OCI-LY7 (cell line): ENCODE data around the gene ZNF367. TPM values are rescaled to one million over a fixed set of nuclear protein-coding genes. Genes with fewer than 3 reads are reported as not detected.

Experiments
- BruUV-seq: library from RNA; stranded (reverse); fragments of 400-500 nt; replicated peaks from 2 replicates; lab custom pipeline; 2021; lab: Mats Ljungman, UMichigan
- CTCF ChIA-PET: fragments of 300-600 bp; sonication (Branson Sonifier 250); formaldehyde crosslinking; loops from one replicate; lab custom pipeline; 2022; ENCODE audit warnings: antibody characterized with exemption; ENCODE audit not compliant: unreplicated experiment; lab: Charles Lee
- POLR2A ChIA-PET: fragments of 300-600 bp; sonication (Branson Sonifier 250); formaldehyde crosslinking; loops from one replicate; lab custom pipeline; 2022; ENCODE audit warnings: antibody characterized with exemption; lab: Charles Lee
- DNase-seq: peaks from one replicate; pipeline ENCODE4 v3.0.0-alpha.2; 2015; ENCODE audit warnings: low spot score
- H2AFZ ChIP-seq: fragments of 200-600 bp; sonication (generic), shearing (Covaris generic); 2 replicates; pipeline ENCODE4 v1.6.1; 2014; ENCODE audit warnings: mild to moderate bottlenecking, antibody characterized with exemption, low read length, moderate library complexity
- H3K27ac ChIP-seq: fragments of 200-600 bp; sonication (generic); 2 replicates; pipeline ENCODE4 v1.5.1; 2014; ENCODE audit warnings: mixed run types, low read depth, mild to moderate bottlenecking, moderate library complexity, low read length, inconsistent platforms; ENCODE audit not compliant: poor library complexity, severe bottlenecking
- H3K36me3 ChIP-seq: fragments of 200-600 bp; sonication (generic); 2 replicates; pipeline ENCODE4 v1.6.1; 2014; ENCODE audit warnings: mild to moderate bottlenecking, antibody characterized with exemption, low read length, moderate library complexity, mixed read lengths; ENCODE audit not compliant: insufficient read depth
- H3K4me1 ChIP-seq: fragments of 200-600 bp; sonication (generic); 2 replicates; pipeline ENCODE4 v1.5.1; 2014; ENCODE audit warnings: mild to moderate bottlenecking, low read length; ENCODE audit not compliant: insufficient read depth, poor library complexity, severe bottlenecking
- H3K4me2 ChIP-seq: fragments of 200-600 bp; sonication (generic); 2 replicates; pipeline ENCODE4 v1.6.1; 2014; ENCODE audit warnings: mild to moderate bottlenecking, low read length
- H3K4me3 ChIP-seq: fragments of 200-600 bp; sonication (generic); 2 replicates; pipeline ENCODE4 v1.5.1; 2014; ENCODE audit warnings: mild to moderate bottlenecking, low read depth, low read length; ENCODE audit not compliant: poor library complexity, severe bottlenecking
- H3K79me2 ChIP-seq: fragments of 200-600 bp; sonication (generic); 2 replicates; pipeline ENCODE4 v1.6.1; 2016; ENCODE audit warnings: low read depth, mild to moderate bottlenecking, low read length, moderate library complexity, mixed read lengths; ENCODE audit not compliant: insufficient read depth
- H3K9me2 ChIP-seq: fragments of 200-600 bp; sonication (generic); 2 replicates; pipeline ENCODE4 v1.6.1; 2016; ENCODE audit warnings: mild to moderate bottlenecking, low read length, mixed read lengths; ENCODE audit not compliant: insufficient read depth
- H3K9me3 ChIP-seq: fragments of 200-600 bp; sonication (generic); 2 replicates; pipeline ENCODE4 v1.6.1; 2014; ENCODE audit warnings: mild to moderate bottlenecking, mixed run types, low read length, mixed read lengths
- H4K20me1 ChIP-seq: fragments of 200-600 bp; sonication (generic); 2 replicates; pipeline ENCODE4 v1.6.1; 2014; ENCODE audit warnings: mild to moderate bottlenecking, antibody characterized with exemption, low read length, moderate library complexity, mixed read lengths; ENCODE audit not compliant: insufficient read depth
- CTCF ChIP-seq: fragments of 200-600 bp; sonication (generic); conservative IDR thresholded peaks from 2 replicates; pipeline ENCODE4 v1.5.1; 2014; ENCODE audit warnings: mild to moderate bottlenecking, antibody characterized with exemption, low read length, moderate library complexity, mixed read lengths
- EZH2phosphoT487 ChIP-seq: fragments of 200-600 bp; sonication (generic); IDR thresholded peaks from 2 replicates; pipeline ENCODE4 v1.6.1; 2018; ENCODE audit warnings: low read depth, borderline replicate concordance, mild to moderate bottlenecking, mixed run types, antibody characterized with exemption, low read length, moderate library complexity, mixed read lengths
- intact Hi-C: fragments of 100-400 bp; cut with micrococcal nuclease; formaldehyde crosslinking; loops from one replicate; pipeline ENCODE4 v1.10.0; 2022; ENCODE audit not compliant: unreplicated experiment
- total RNA-seq, 2 experiments: library from RNA; depleted of rRNA in 1 of 2; stranded (reverse); fragments of >200 nt in 1 of 2; shearing (Covaris generic) in 1 of 2; gene quantifications; 2 replicates each; pipeline ENCODE4 v1.2.3, GENCODE V29; 2014 to 2022

Gene ZNF367
- total RNA-seq, 2 experiments from 2014 or later, result 24.6 to 35.1 TPM

GRCh38 chr9:96382175-96382574 is 36.0 kb downstream of the ZNF367 start:
- intact Hi-C loops, result no loop called here
- Histone ChIP-seq H4K20me1 (no peaks in the 10 kb centered on the region), H3K36me3 (peaks cover 46% of the 10 kb centered on the region), H3K79me2 (no peaks in the 10 kb centered on the region), H3K4me2 (no peak overlapping the region), H3K27ac (no peak overlapping the region), H2AFZ (no peak overlapping the region), H3K9me3 (no peaks in the 10 kb centered on the region), H3K4me1 (no peaks in the 10 kb centered on the region), H3K9me2 (no peaks in the 10 kb centered on the region), H3K4me3 (no peak overlapping the region)
- no peak for TF ChIP-seq EZH2phosphoT487
- no peak for TF ChIP-seq CTCF
- no TSS peak for BruUV-seq
- no peak for DNase-seq
- ChIA-PET POLR2A (no interaction called here), CTCF (no interaction called here)

GRCh38 chr9:96381696-96382095 is 36.5 kb downstream of the ZNF367 start:
- POLR2A ChIA-PET, result no interaction called here
- BruUV-seq, result no TSS peak
- no peak overlapping the region for H3K4me2 ChIP-seq
- intact Hi-C loops, result no loop called here
- no peak overlapping the region for H2AFZ ChIP-seq
- H3K4me1 ChIP-seq, result no peaks in the 10 kb centered on the region
- TF ChIP-seq CTCF, result no peak
- no peak for TF ChIP-seq EZH2phosphoT487
- H3K9me2 ChIP-seq, result no peaks in the 10 kb centered on the region
- no peaks in the 10 kb centered on the region for H3K9me3 ChIP-seq
- H3K36me3 ChIP-seq, result peaks cover 41% of the 10 kb centered on the region
- H3K79me2 ChIP-seq, result no peaks in the 10 kb centered on the region
- no peak for DNase-seq
- H4K20me1 ChIP-seq, result no peaks in the 10 kb centered on the region
- H3K27ac ChIP-seq, result no peak overlapping the region
- CTCF ChIA-PET, result no interaction called here
- no peak overlapping the region for H3K4me3 ChIP-seq

GRCh38 chr9:96381125-96381524 is 37.0 kb downstream of the ZNF367 start:
- Histone ChIP-seq H4K20me1 (no peaks in the 10 kb centered on the region), H3K79me2 (no peaks in the 10 kb centered on the region), H3K4me1 (no peaks in the 10 kb centered on the region), H3K9me3 (no peaks in the 10 kb centered on the region), H3K4me2 (no peak overlapping the region), H3K36me3 (peaks cover 35% of the 10 kb centered on the region), H3K9me2 (no peaks in the 10 kb centered on the region), H3K4me3 (no peak overlapping the region), H2AFZ (no peak overlapping the region), H3K27ac (no peak overlapping the region)
- TF ChIP-seq CTCF (no peak), EZH2phosphoT487 (no peak)
- BruUV-seq, result no TSS peak
- DNase-seq, result no peak
- ChIA-PET POLR2A (no interaction called here), CTCF (no interaction called here)
- intact Hi-C loops, result no loop called here
